K562 (cell line): ENCODE data around the gene DNAH8. TPM values are rescaled to one million over a fixed set of nuclear protein-coding genes. Genes with fewer than 3 reads are reported as not detected.

Experiments
- CBFA2T2 ChIP-seq: fragments of 450-650 bp; conservative IDR thresholded peaks from 2 replicates; pipeline ENCODE4 v1.6.1; 2017; ENCODE audit warnings: mild to moderate bottlenecking
- CXXC5 ChIP-seq: fragments of 250-450 bp; sonication (Bioruptor Pico); IDR thresholded peaks from 2 replicates; pipeline ENCODE4 v1.8.0; 2022; ENCODE audit warnings: inconsistent platforms, mild to moderate bottlenecking, moderate library complexity
- FUS ChIP-seq: fragments of 200-400 bp; formaldehyde crosslinking; optimal IDR thresholded peaks from 2 replicates; pipeline ENCODE3; 2017; ENCODE audit warnings: low read depth, low read length
- HDAC1 ChIP-seq, 2 experiments: fragments of 450-650 bp; IDR thresholded peaks; 2 replicates each; pipeline ENCODE4 v1.6.1; 2016 to 2017; ENCODE audit warnings: inconsistent platforms in 1 of 2, mild to moderate bottlenecking in 1 of 2, moderate library complexity in 1 of 2
- JUNB ChIP-seq: fragments of 450-650 bp; formaldehyde crosslinking; conservative IDR thresholded peaks from 2 replicates; pipeline ENCODE4 v1.4.0; 2020; ENCODE audit warnings: mild to moderate bottlenecking
- RUNX1 ChIP-seq: sonication (generic); IDR thresholded peaks from 2 replicates; pipeline ENCODE4 v1.6.1; 2016; ENCODE audit warnings: antibody characterized with exemption, low read depth
- TCF7 ChIP-seq: sonication (generic); IDR thresholded peaks from 2 replicates; pipeline ENCODE4 v1.6.1; 2016; ENCODE audit warnings: antibody characterized with exemption, borderline replicate concordance
- ZNF133 ChIP-seq: fragments of 250-450 bp; sonication (Bioruptor Pico); IDR thresholded peaks from 2 replicates; pipeline ENCODE4 v1.4.0; 2020; ENCODE audit warnings: mild to moderate bottlenecking
- ZNF347 ChIP-seq: fragments of 450-650 bp; formaldehyde crosslinking; IDR thresholded peaks from 2 replicates; pipeline ENCODE4 v1.4.0; 2020; ENCODE audit warnings: low read depth, mild to moderate bottlenecking, moderate library complexity
- ZNF561 ChIP-seq: fragments of 450-650 bp; formaldehyde crosslinking; conservative IDR thresholded peaks from 2 replicates; pipeline ENCODE4 v1.4.0; 2020; ENCODE audit warnings: mild to moderate bottlenecking, moderate library complexity
- polyA plus RNA-seq, 8 experiments: library from polyadenylated mRNA; depleted of rRNA in 4 of 8; stranded (reverse) in 5 of 8; unstranded in 3 of 8; fragments of >200 nt; fragmentation: Nextera tagmentation in 2 of 8; fragmentation: Illumina TruSeq in 1 of 8; extraction: Ambion mirVana in 2 of 8; extraction: Trizol in 1 of 8; gene quantifications; 2 replicates each; pipeline versions ENCODE4 v1.2.1 to v1.2.3, GENCODE V29; 2011 to 2014; ENCODE audit warnings: inconsistent platforms in 1 of 8, missing spikeins in 1 of 8
- total RNA-seq, 7 experiments: library from RNA; depleted of rRNA in 6 of 7; stranded (reverse); fragments of >200 nt in 6 of 7; fragmentation: Illumina TruSeq in 2 of 7; extraction: Trizol in 2 of 7; gene quantifications; 2 replicates each; pipeline versions ENCODE4 v1.2.1 to v1.2.3, GENCODE V29; 2011 to 2021; ENCODE audit warnings: low replicate concordance in 1 of 7
- TF ChIP-seq, protein P1 (sequence below): sonication (generic); formaldehyde crosslinking; IDR thresholded peaks from 2 replicates; pipeline ENCODE4 v1.8.0; 2023; ENCODE audit warnings: missing genetic modification reagents, mild to moderate bottlenecking, borderline replicate concordance

Gene DNAH8
- total and polyA plus RNA-seq, 9 of the 15 experiments (the other 6 are each of a cell fraction or from before 2014, with no cell fraction given) = 1.2 to 4.2 (median 2.9) TPM

GRCh38 chr6:38873001-38873400 is 157.9 kb downstream of the DNAH8 start (continued):
- no peak for TF ChIP-seq TCF7
- no peak for TF ChIP-seq ZNF347
- no peak for TF ChIP-seq CBFA2T2
- no peak for TF ChIP-seq FUS
- no peak for TF ChIP-seq ZNF133 (CRISPR knock-in tag)
- TF ChIP-seq RUNX1 = no peak
- TF ChIP-seq, protein P1, sequence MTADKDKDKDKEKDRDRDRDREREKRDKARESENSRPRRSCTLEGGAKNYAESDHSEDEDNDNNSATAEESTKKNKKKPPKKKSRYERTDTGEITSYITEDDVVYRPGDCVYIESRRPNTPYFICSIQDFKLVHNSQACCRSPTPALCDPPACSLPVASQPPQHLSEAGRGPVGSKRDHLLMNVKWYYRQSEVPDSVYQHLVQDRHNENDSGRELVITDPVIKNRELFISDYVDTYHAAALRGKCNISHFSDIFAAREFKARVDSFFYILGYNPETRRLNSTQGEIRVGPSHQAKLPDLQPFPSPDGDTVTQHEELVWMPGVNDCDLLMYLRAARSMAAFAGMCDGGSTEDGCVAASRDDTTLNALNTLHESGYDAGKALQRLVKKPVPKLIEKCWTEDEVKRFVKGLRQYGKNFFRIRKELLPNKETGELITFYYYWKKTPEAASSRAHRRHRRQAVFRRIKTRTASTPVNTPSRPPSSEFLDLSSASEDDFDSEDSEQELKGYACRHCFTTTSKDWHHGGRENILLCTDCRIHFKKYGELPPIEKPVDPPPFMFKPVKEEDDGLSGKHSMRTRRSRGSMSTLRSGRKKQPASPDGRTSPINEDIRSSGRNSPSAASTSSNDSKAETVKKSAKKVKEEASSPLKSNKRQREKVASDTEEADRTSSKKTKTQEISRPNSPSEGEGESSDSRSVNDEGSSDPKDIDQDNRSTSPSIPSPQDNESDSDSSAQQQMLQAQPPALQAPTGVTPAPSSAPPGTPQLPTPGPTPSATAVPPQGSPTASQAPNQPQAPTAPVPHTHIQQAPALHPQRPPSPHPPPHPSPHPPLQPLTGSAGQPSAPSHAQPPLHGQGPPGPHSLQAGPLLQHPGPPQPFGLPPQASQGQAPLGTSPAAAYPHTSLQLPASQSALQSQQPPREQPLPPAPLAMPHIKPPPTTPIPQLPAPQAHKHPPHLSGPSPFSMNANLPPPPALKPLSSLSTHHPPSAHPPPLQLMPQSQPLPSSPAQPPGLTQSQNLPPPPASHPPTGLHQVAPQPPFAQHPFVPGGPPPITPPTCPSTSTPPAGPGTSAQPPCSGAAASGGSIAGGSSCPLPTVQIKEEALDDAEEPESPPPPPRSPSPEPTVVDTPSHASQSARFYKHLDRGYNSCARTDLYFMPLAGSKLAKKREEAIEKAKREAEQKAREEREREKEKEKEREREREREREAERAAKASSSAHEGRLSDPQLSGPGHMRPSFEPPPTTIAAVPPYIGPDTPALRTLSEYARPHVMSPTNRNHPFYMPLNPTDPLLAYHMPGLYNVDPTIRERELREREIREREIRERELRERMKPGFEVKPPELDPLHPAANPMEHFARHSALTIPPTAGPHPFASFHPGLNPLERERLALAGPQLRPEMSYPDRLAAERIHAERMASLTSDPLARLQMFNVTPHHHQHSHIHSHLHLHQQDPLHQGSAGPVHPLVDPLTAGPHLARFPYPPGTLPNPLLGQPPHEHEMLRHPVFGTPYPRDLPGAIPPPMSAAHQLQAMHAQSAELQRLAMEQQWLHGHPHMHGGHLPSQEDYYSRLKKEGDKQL = no peak
- no peak for TF ChIP-seq ZNF561 (CRISPR knock-in tag)
- no peak for TF ChIP-seq HDAC1 (IDR thresholded peaks at IDR 0.05)
- no peak for TF ChIP-seq JUNB (CRISPR knock-in tag)
- TF ChIP-seq CXXC5 = no peak
